Osteoblast (primary cell): ENCODE results near the gene SPIN2B. TPM values are rescaled to one million over a fixed set of nuclear protein-coding genes. Genes with fewer than 3 reads are reported as not detected.
"Not testable (repeated sequence)": the region's sequence is repeated elsewhere in the genome, so short reads cannot be mapped to it uniquely, and the experiment has no call there.

Experiments
- DNase-seq: peaks from one replicate; pipeline ENCODE4 v3.0.0; 2011; ENCODE audit warnings: low spot score, mixed read lengths; ENCODE audit not compliant: insufficient read length; ENCODE audit errors: missing footprints
- H2AFZ ChIP-seq: 2 replicates; pipeline ENCODE4 v1.6.0; 2011; ENCODE audit warnings: mild to moderate bottlenecking, low read length
- H3K27ac ChIP-seq: 2 replicates; pipeline ENCODE4 v1.5.1; 2011; ENCODE audit warnings: mild to moderate bottlenecking, low read depth, low read length, moderate library complexity
- H3K27me3 ChIP-seq: 2 replicates; pipeline ENCODE4 v1.6.0; 2012; ENCODE audit warnings: mild to moderate bottlenecking, control low read depth, inconsistent platforms, low read length, moderate library complexity; ENCODE audit not compliant: insufficient read depth
- H3K36me3 ChIP-seq: 2 replicates; pipeline ENCODE4 v1.5.1; 2011; ENCODE audit warnings: mild to moderate bottlenecking, low read length, control low read depth, moderate library complexity; ENCODE audit not compliant: insufficient read depth
- H3K4me1 ChIP-seq: 2 replicates; pipeline ENCODE4 v1.5.1; 2011; ENCODE audit warnings: mild to moderate bottlenecking, low read length, control low read depth, moderate library complexity; ENCODE audit not compliant: insufficient read depth
- H3K4me2 ChIP-seq: 2 replicates; pipeline ENCODE4 v1.6.0; 2011; ENCODE audit warnings: mild to moderate bottlenecking, low read length; ENCODE audit not compliant: insufficient read depth
- H3K4me3 ChIP-seq: fragments of 200-600 bp; sonication (generic); 3 replicates; pipeline ENCODE4 v1.5.1; 2012; ENCODE audit warnings: mild to moderate bottlenecking, low read length, inconsistent platforms; ENCODE audit not compliant: insufficient read depth
- H3K79me2 ChIP-seq: 2 replicates; pipeline ENCODE4 v1.6.0; 2012; ENCODE audit warnings: mild to moderate bottlenecking, low read length, control low read depth, inconsistent platforms; ENCODE audit not compliant: insufficient read depth
- H3K9me3 ChIP-seq: 2 replicates; pipeline ENCODE4 v1.5.1; 2011; ENCODE audit warnings: low read depth, low read length, control low read depth
- H4K20me1 ChIP-seq: 2 replicates; pipeline ENCODE4 v1.6.0; 2012; ENCODE audit warnings: mild to moderate bottlenecking, low read length, control low read depth; ENCODE audit not compliant: insufficient read depth
- total RNA-seq: library from RNA; depleted of rRNA; stranded (reverse); fragments of >200 nt; gene quantifications from 2 replicates; pipeline ENCODE4 v1.2.3, GENCODE V29; 2012
- TF ChIP-seq, protein P1 (sequence below): IDR thresholded peaks from 2 replicates; pipeline ENCODE4 v1.5.1; 2011; ENCODE audit warnings: mild to moderate bottlenecking, low read depth, low read length, moderate library complexity; ENCODE audit errors: extremely low read depth

SPIN2B gene
- total RNA-seq, 1 donor, result 10.1 TPM

DNA sequence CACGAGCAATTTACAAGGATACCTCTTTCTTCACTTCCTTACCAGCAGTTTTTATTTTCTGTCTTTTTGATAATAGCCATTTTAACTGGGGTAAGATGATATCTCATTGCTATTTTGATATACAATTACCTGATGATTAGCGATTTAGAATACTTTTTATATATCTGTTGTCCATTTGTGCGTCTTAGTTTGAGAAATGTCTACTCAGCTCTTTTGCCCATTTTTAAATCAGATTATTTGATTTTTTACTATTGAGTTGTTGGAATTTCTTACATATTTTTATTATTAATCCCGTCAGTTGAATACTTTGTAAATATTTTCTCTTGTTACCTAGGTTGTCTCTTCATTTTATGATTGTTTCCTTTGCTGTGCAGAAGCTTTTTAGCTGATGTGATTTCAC lies 17.3 kb upstream of the SPIN2B start:
- H2AFZ ChIP-seq, result no peak overlapping the region
- no peak overlapping the region for H3K27ac ChIP-seq
- H3K4me3 ChIP-seq, result no peak overlapping the region
- no peaks in the 10 kb centered on the region for H3K9me3 ChIP-seq
- DNase-seq, result no peak
- H4K20me1 ChIP-seq, result no peaks in the 10 kb centered on the region
- H3K79me2 ChIP-seq, result no peaks in the 10 kb centered on the region
- no peaks in the 10 kb centered on the region for H3K36me3 ChIP-seq
- no peaks in the 10 kb centered on the region for H3K27me3 ChIP-seq
- TF ChIP-seq, protein P1, sequence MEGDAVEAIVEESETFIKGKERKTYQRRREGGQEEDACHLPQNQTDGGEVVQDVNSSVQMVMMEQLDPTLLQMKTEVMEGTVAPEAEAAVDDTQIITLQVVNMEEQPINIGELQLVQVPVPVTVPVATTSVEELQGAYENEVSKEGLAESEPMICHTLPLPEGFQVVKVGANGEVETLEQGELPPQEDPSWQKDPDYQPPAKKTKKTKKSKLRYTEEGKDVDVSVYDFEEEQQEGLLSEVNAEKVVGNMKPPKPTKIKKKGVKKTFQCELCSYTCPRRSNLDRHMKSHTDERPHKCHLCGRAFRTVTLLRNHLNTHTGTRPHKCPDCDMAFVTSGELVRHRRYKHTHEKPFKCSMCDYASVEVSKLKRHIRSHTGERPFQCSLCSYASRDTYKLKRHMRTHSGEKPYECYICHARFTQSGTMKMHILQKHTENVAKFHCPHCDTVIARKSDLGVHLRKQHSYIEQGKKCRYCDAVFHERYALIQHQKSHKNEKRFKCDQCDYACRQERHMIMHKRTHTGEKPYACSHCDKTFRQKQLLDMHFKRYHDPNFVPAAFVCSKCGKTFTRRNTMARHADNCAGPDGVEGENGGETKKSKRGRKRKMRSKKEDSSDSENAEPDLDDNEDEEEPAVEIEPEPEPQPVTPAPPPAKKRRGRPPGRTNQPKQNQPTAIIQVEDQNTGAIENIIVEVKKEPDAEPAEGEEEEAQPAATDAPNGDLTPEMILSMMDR, result no peak
- no peak overlapping the region for H3K4me2 ChIP-seq
- no peaks in the 10 kb centered on the region for H3K4me1 ChIP-seq

DNA sequence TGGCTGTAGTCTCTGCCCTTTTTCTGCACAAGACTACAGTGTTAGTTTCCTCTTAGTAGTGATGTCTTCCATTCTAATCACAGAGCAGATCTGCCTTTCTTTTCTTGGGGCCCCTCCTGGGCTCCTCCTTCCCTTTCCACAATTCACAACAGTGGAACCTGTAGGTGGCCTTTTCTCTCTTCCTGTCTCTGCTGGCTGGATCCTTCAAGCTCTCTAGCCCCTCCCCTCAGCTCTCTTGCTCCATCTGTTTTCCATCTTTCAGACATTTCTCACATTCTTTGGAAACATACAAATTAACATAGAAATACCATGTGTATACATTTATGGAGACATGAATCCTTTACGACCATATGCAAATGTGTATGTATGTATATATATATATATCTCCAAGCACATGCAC lies 16.2 kb upstream of the SPIN2B start:
- Histone ChIP-seq H3K27me3 (no peaks in the 10 kb centered on the region), H3K4me2 (peak overlapping the region; percentile 71), H3K4me3 (peak overlapping the region; percentile 58), H2AFZ (peak overlapping the region; percentile 65), H3K4me1 (no peaks in the 10 kb centered on the region), H4K20me1 (no peaks in the 10 kb centered on the region), H3K79me2 (no peaks in the 10 kb centered on the region), H3K27ac (no peak overlapping the region), H3K36me3 (no peaks in the 10 kb centered on the region), H3K9me3 (no peaks in the 10 kb centered on the region)
- peak; percentile 47 for DNase-seq
- TF ChIP-seq, protein P1, result no peak

DNA sequence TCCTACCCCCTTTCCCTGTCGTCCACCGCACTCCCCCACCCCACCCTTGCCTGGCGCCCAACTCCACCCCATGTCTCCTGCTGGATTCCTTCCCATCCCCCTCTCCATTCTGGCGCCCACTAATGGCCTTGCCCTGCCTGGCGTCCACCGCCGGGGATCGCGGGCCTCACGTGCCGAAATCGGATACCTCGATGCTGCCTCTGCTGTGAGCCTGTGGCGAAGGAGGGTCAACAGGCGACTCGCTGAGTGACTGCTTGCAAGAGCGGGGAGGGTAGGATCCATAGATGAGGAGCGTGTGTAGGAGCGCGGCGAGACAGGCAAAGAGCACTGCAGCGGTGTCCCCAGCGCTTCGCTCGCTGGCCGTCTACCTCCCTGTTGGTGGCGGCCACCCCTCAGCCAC lies 15.7 kb upstream of the SPIN2B start, which contains the start of gene SPIN2A:
Gene SPIN2A (minus strand): TSS at position 325 of the 400 bp plus-strand sequence. CDS start 800 bp downstream, outside the sequence.
- not testable (repeated sequence) for H3K36me3 ChIP-seq, H3K27me3 ChIP-seq, H4K20me1 ChIP-seq, H3K79me2 ChIP-seq, DNase-seq, H3K4me1 ChIP-seq, H3K9me3 ChIP-seq, H3K27ac ChIP-seq
- Histone ChIP-seq H3K4me3 (peak within 1 kb of the TSS; percentile 58), H2AFZ (peak within 1 kb of the TSS; percentile 65), H3K4me2 (peak within 1 kb of the TSS; percentile 71)

DNA sequence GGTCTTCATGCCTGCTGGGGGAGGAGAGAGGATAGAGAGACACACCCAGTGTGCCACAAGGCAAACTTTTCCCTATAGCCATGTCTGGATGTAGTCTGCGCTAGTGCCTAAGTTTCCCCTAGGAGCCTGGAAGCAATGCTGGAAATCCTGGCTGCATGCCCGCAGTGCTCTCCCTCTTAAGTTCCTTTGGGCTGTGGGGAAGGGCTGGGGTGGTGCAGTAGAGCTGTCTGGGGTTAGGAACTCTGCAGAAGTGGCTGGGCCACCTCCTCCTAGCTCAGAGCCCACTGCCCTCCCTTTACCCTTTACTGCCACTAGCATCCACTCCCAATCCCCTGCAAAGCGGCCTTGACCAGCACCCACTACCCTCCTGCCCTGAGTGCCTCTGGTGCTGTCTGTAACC lies 15.2 kb upstream of the SPIN2B start:
- H3K27me3 ChIP-seq, H2AFZ ChIP-seq, H3K9me3 ChIP-seq, H3K27ac ChIP-seq, H3K4me1 ChIP-seq, H3K4me3 ChIP-seq, DNase-seq, H3K36me3 ChIP-seq, H3K79me2 ChIP-seq, H3K4me2 ChIP-seq, H4K20me1 ChIP-seq: not testable (repeated sequence)

DNA sequence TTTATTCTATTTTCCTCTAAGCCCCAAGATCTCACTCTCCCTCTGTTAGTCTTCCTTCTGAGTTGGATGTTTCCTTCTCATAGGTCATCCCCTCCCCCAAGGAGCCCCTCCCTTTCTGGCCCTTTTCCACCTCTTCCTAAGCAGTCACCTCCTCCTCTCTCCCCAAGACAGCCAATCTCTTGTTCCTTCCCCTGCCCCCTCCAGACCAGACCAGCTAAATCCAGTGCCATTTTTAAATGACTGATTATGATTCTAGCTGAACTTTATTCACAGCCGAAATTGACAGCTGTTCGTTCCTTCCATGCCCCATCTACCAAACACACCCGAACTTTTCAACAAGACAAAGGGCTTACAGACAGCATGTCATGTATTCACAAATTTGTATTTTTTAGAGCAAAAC lies 13.9 kb upstream of the SPIN2B start:
- no peak overlapping the region for H3K27ac ChIP-seq
- H3K79me2 ChIP-seq, result no peaks in the 10 kb centered on the region

More for the DNA sequence above, 13.9 kb upstream of the SPIN2B start:
- Histone ChIP-seq H3K9me3 (no peaks in the 10 kb centered on the region), H3K27me3 (no peaks in the 10 kb centered on the region), H3K4me3 (no peak overlapping the region), H3K4me2 (no peak overlapping the region), H2AFZ (no peak overlapping the region), H3K4me1 (no peaks in the 10 kb centered on the region), H4K20me1 (no peaks in the 10 kb centered on the region), H3K36me3 (no peaks in the 10 kb centered on the region)
- TF ChIP-seq, protein P1, result no peak
- DNase-seq, result no peak
